HepG2 (cell line): ENCODE measurements around the gene ANKIB1. TPM values are rescaled to one million over a fixed set of nuclear protein-coding genes. Genes with fewer than 3 reads are reported as not detected.

Experiments
- ATAC-seq: fragments of 200-7000 bp; cut with Tn5 transposase; 3 replicates; pipeline ENCODE4 v1.9.1; 2020; ENCODE audit warnings: mild to moderate bottlenecking, moderate library complexity
- BruUV-seq: library from RNA; stranded (reverse); fragments of 400-500 nt; replicated peaks from 2 replicates; lab custom pipeline; 2021; lab: Mats Ljungman, UMichigan
- CTCF ChIA-PET: fragments of 300-600 bp; formaldehyde crosslinking; extraction: SDS; loops from one replicate; lab custom pipeline; 2021; ENCODE audit warnings: low total read pairs, inconsistent platforms, low intra/inter-chr PET ratio; lab: Yijun Ruan, JAX
- POLR2A ChIA-PET: fragments of 350-600 bp; sonication (Branson Sonifier 250); formaldehyde crosslinking; loops from one replicate; lab custom pipeline; 2020; ENCODE audit warnings: antibody characterized with exemption, inconsistent platforms; lab: Yijun Ruan, JAX
- DNase-seq: peaks from one replicate; pipeline ENCODE4 v3.0.0-alpha.2; 2015; ENCODE audit warnings: low spot score
- FAIRE-seq: peaks from 3 replicates; lab custom pipeline; 2011; peaks lifted over from hg19 to GRCh38; lab: Jason Lieb, UNC
- H2AFZ ChIP-seq: one replicate; pipeline ENCODE4 v1.6.1; 2011; ENCODE audit warnings: low read length, inconsistent platforms
- H3K27ac ChIP-seq: fragments of 300-600 bp; 3 replicates; pipeline ENCODE4 v1.8.0; 2011; ENCODE audit warnings: mixed run types, mild to moderate bottlenecking, mixed read lengths, low read length, inconsistent platforms; ENCODE audit not compliant: insufficient read depth; ENCODE audit errors: extremely low read length
- H3K27me3 ChIP-seq, 2 experiments: fragments of 200-600 bp in 1 of 2; 2 replicates in 1 of 2; 3 replicates in 1 of 2; pipeline versions ENCODE4 v1.6.0 to v1.8.0; 2011; ENCODE audit warnings: low read length in 2 of 2, mild to moderate bottlenecking in 2 of 2, moderate library complexity in 2 of 2, inconsistent platforms in 1 of 2; ENCODE audit not compliant: insufficient read depth in 2 of 2, control insufficient read depth in 1 of 2
- H3K36me3 ChIP-seq, 2 experiments: fragments of 200-600 bp in 1 of 2; replicated peaks in 1 of 2; 2 replicates in 1 of 2; 3 replicates in 1 of 2; pipeline versions ENCODE4 v1.5.1 to v1.8.0; 2011; ENCODE audit warnings: low read length in 2 of 2, inconsistent platforms in 1 of 2; ENCODE audit not compliant: insufficient read depth in 2 of 2, control insufficient read depth in 1 of 2
- H3K4me1 ChIP-seq: 2 replicates; pipeline ENCODE4 v1.5.1; 2012; ENCODE audit warnings: low read length, inconsistent platforms; ENCODE audit not compliant: insufficient read depth
- H3K4me2 ChIP-seq: 2 replicates; pipeline ENCODE4 v1.6.0; 2011; ENCODE audit warnings: low read depth, low read length, inconsistent platforms
- H3K4me3 ChIP-seq, 3 experiments: fragments of 200-600 bp in 1 of 3; sonication (generic), shearing (Covaris generic) in 1 of 3; replicated peaks in 1 of 3; 2 replicates each; pipeline ENCODE4 v1.5.1; 2011 to 2016; ENCODE audit warnings: low read length in 3 of 3, inconsistent platforms in 2 of 3, low read depth in 2 of 3, mild to moderate bottlenecking in 2 of 3, control low read depth in 1 of 3, mixed read lengths in 1 of 3; ENCODE audit not compliant: insufficient read depth in 1 of 3
- H3K79me2 ChIP-seq: one replicate; pipeline ENCODE4 v1.6.1; 2011; ENCODE audit warnings: low read length, inconsistent platforms; ENCODE audit not compliant: insufficient read depth
- H3K9ac ChIP-seq: 2 replicates; pipeline ENCODE4 v1.6.0; 2011; ENCODE audit warnings: mild to moderate bottlenecking, low read depth, low read length, inconsistent platforms; ENCODE audit not compliant: insufficient read depth
- H3K9me3 ChIP-seq: 2 replicates; pipeline ENCODE4 v1.5.1; 2012; ENCODE audit warnings: mild to moderate bottlenecking, low read length
- H4K20me1 ChIP-seq: 2 replicates; pipeline ENCODE4 v1.6.0; 2011; ENCODE audit warnings: inconsistent platforms, mild to moderate bottlenecking, low read length, moderate library complexity; ENCODE audit not compliant: insufficient read depth
- ESRRA ChIP-seq: sonication (generic); formaldehyde crosslinking; IDR thresholded peaks from 2 replicates; pipeline ENCODE4 v1.5.1; 2020; ENCODE audit warnings: mild to moderate bottlenecking, low read depth, missing genetic modification reagents
- FOXK2 ChIP-seq: fragments of 450-650 bp; IDR thresholded peaks from 2 replicates; pipeline ENCODE4 v1.6.1; 2016
- GPN1 ChIP-seq: sonication (generic); formaldehyde crosslinking; IDR thresholded peaks from 2 replicates; pipeline ENCODE4 v1.5.1; 2020; ENCODE audit warnings: missing genetic modification reagents, borderline replicate concordance
- GTF2F1 ChIP-seq: fragments of 150-350 bp; IDR thresholded peaks from 2 replicates; pipeline ENCODE4 v1.6.1; 2014; ENCODE audit warnings: low read length
- HOXA3 ChIP-seq: sonication (generic); formaldehyde crosslinking; IDR thresholded peaks from 2 replicates; pipeline ENCODE4 v1.5.0; 2020; ENCODE audit warnings: missing genetic modification reagents
- HOXA7 ChIP-seq: sonication (generic); formaldehyde crosslinking; IDR thresholded peaks from 2 replicates; pipeline ENCODE4 v1.8.1; 2022; ENCODE audit warnings: mild to moderate bottlenecking, missing genetic modification reagents, moderate library complexity
- NCOR1 ChIP-seq: fragments of 200-600 bp; sonication (generic); IDR thresholded peaks from 2 replicates; pipeline ENCODE4 v1.7.0; 2017; ENCODE audit warnings: antibody characterized with exemption, low read length, borderline replicate concordance
- RBM39 ChIP-seq: fragments of 200-400 bp; formaldehyde crosslinking; IDR thresholded peaks from one replicate; pipeline ENCODE4 v1.6.1; 2018; ENCODE audit warnings: antibody characterized with exemption, mild to moderate bottlenecking, low read depth, low read length; ENCODE audit not compliant: poor library complexity, severe bottlenecking
- TFDP2 ChIP-seq: sonication (generic); formaldehyde crosslinking; IDR thresholded peaks from 2 replicates; pipeline ENCODE4 v1.4.0; 2020; ENCODE audit warnings: missing genetic modification reagents
- WIZ ChIP-seq: sonication (generic); formaldehyde crosslinking; IDR thresholded peaks from 2 replicates; pipeline ENCODE4 v1.5.1; 2020; ENCODE audit warnings: mild to moderate bottlenecking, missing genetic modification reagents
- ZBTB14 ChIP-seq: sonication (generic); formaldehyde crosslinking; IDR thresholded peaks from 2 replicates; pipeline ENCODE4 v1.4.0; 2020; ENCODE audit warnings: missing genetic modification reagents
- ZNF772 ChIP-seq: sonication (generic); formaldehyde crosslinking; IDR thresholded peaks from 2 replicates; pipeline ENCODE4 v1.5.0; 2020; ENCODE audit warnings: mild to moderate bottlenecking, missing genetic modification reagents
- ZNF782 ChIP-seq: sonication (generic); formaldehyde crosslinking; IDR thresholded peaks from 2 replicates; pipeline ENCODE4 v1.4.0; 2020; ENCODE audit warnings: missing genetic modification reagents, mild to moderate bottlenecking, borderline replicate concordance
- WGBS: methylation state at CpG from one replicate; pipeline ENCODE4 v1.1.6; 2017; ENCODE audit warnings: low lambda C conversion rate; 5-methylcytosine and 5-hydroxymethylcytosine counted together
- in situ Hi-C: cut with HindIII; loops from 2 replicates; pipeline ENCODE4 v1.10.0; 2017; ENCODE audit warnings: low pct_unique_long_range_greater_than_20kb; ENCODE audit not compliant: extremely low pct_ligation_motif_present
- intact Hi-C: fragments of 100-400 bp; cut with micrococcal nuclease; formaldehyde crosslinking; loops from one replicate; pipeline ENCODE4 v1.10.0; 2022; ENCODE audit not compliant: unreplicated experiment
- polyA plus RNA-seq, 8 experiments: library from polyadenylated mRNA; depleted of rRNA in 3 of 8; stranded (reverse) in 7 of 8; unstranded in 1 of 8; fragments of >200 nt; fragmentation: Illumina TruSeq in 4 of 8; extraction: Trizol in 4 of 8; gene quantifications; 2 replicates each; pipeline versions ENCODE4 v1.2.1 to v1.2.3, GENCODE V29; 2011 to 2016; ENCODE audit warnings: low read depth in 4 of 8, missing spikeins in 1 of 8, mixed read lengths in 1 of 8; ENCODE audit not compliant: insufficient read depth in 1 of 8
- total RNA-seq, 5 experiments: library from RNA; depleted of rRNA; stranded (reverse); fragments of >200 nt; fragmentation: Illumina TruSeq; extraction: Trizol; gene quantifications; 2 replicates each; pipeline ENCODE4 v1.2.3, GENCODE V29; 2016; ENCODE audit warnings: low read depth in 1 of 5

Gene ANKIB1
- total and polyA plus RNA-seq, 2 of the 13 experiments (the other 11 are each of a cell fraction or from before 2014, with no cell fraction given): 28.7 to 29.6 TPM

DNA sequence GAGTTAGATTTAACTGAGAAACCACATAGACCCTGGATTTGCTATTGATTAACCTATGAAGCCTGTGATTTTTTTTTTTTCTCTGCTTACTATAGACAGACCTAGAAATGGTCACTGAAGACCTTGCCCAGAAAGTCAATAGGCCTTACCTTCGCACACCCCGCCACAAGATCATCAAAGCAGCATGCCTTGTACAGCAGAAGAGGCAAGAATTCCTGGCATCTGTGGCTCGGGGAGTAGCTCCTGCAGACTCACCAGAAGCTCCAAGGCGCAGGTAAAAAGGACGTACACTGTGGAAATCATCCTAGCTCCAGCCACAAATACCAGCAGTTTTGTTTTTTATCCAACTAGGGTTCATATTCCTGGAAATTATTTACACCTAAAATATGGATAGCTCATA lies 145.3 kb downstream of the ANKIB1 start:
- ChIA-PET POLR2A (no interaction called here), CTCF (no interaction called here)
- Histone ChIP-seq H4K20me1 (no peaks in the 10 kb centered on the region), H2AFZ (no peak overlapping the region), H3K27me3 (no peaks in the 10 kb centered on the region), H3K9me3 (no peaks in the 10 kb centered on the region), H3K9ac (no peak overlapping the region), H3K36me3 (peaks cover 1 to 13% of the 10 kb centered on the region in 2 experiments; a peak in 3 of 5 replicates), H3K4me2 (no peak overlapping the region), H3K4me3 (no peak overlapping the region), H3K79me2 (no peaks in the 10 kb centered on the region), H3K27ac (no peak overlapping the region), H3K4me1 (no peaks in the 10 kb centered on the region)
- no peak for DNase-seq
- intact Hi-C loops (no loop called here), in situ Hi-C loops (no loop called here)
- no TSS peak for BruUV-seq
- TF ChIP-seq WIZ (CRISPR knock-in tag): no peak
- no peak for TF ChIP-seq NCOR1
- TF ChIP-seq TFDP2 (CRISPR knock-in tag): no peak
- TF ChIP-seq HOXA7: no peak
- no peak for TF ChIP-seq ZNF772
- TF ChIP-seq ESRRA (CRISPR knock-in tag): no peak
- no peak for TF ChIP-seq GPN1 (CRISPR knock-in tag)
- TF ChIP-seq GTF2F1: no peak
- TF ChIP-seq ZNF782 (CRISPR knock-in tag): no peak
- no peak for TF ChIP-seq ZBTB14 (CRISPR knock-in tag)
- no peak for TF ChIP-seq FOXK2
- TF ChIP-seq RBM39: no peak
- no peak for TF ChIP-seq HOXA3 (CRISPR knock-in tag)
- no peak for FAIRE-seq
- ATAC-seq: no peak
- 89% methylated on average over 5 of the region's 5 CpGs for WGBS
